Activated CD8-positive, alpha-beta memory T cell treated with anti-CD3 and anti-CD28 coated beads, Interleukin-2, amount 50 U/mL, for 4 hours (primary cell): ENCODE data around the gene SYTL1.

Source experiments
- DNase-seq: peaks from one replicate; pipeline ENCODE4 v3.0.0-alpha.2; 2020

SYTL1 gene

DNA sequence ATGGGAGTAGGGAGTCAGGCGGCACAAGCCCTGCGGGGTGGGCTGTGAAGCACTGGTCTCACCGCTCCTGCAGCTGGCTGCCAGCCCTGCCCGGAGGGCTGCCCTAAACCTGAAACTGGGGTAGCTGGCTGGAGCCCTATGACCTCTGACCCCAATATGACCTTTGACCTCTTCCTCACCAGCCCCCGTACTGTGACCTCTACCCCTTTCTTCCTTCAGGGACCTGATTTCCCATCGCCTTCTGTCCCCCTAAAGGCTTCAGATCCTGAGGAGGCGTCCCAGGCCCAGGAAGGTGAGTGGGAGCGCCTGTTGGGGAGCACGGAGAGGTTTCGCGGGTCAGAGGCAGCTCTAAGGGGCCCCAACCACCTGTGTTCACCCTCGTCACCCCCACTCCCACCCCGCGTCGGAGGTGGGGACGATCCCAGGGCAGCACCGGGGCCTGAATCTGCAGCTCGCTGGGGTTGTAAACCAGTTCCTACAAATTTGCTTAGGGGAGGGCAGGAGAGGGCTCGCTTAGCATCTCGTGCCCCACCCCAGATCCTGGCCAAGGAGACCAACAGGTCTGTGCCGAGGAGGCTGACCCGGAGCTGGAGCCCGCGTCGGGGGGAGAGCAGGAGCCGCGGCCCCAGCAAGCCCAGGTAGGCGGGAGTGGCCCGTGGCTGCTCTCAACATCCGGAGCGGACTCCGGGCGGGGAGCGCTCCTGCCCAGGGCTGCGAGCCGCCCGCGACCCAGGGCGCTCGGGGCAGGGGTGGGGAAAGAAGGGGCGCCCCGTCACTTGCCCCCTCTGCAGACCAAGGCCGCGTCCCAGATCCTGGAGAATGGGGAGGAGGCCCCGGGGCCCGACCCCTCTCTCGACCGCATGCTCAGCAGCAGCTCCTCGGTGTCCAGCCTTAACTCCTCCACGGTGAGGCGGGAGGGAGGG lies 7.3 kb downstream of the SYTL1 start:
- peak; percentile 38 for DNase-seq

DNA sequence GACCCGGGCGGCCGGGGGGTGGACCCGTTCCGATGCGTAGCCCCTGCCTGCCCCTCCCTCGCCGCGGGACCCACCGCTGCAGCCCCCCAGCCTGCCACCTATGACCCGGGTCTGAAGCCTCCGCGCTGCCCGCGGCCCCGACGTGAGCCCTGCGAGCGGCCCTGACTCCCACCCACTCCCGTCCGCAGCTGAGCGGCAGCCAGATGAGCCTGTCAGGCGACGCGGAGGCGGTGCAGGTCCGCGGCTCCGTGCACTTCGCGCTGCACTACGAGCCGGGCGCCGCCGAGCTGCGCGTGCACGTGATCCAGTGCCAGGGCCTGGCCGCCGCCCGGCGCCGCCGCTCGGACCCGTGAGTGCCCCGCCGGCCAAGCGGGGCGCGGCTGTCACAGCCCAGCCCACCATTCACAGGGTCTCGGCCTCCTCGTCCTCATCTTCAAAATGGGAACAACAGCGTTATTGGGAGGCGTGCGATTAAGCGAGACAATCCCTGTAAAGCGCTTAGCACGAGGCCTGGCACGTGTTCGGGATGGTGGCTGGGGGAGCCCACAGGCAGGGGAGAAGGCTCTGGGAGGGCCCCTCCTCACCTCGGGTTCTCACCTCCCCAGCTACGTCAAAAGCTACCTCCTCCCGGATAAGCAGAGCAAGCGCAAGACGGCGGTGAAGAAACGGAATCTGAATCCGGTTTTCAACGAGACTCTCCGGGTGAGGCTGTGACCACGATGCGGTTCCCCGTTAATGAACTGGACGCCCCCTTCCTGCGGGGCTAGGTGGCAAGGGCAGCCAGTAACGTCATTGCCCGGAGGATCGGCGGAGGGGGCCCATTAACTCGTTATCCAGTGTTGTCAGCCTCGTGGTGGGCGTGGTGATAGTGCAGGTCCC lies 8.2 kb downstream of the SYTL1 start:
- no peak for DNase-seq

DNA sequence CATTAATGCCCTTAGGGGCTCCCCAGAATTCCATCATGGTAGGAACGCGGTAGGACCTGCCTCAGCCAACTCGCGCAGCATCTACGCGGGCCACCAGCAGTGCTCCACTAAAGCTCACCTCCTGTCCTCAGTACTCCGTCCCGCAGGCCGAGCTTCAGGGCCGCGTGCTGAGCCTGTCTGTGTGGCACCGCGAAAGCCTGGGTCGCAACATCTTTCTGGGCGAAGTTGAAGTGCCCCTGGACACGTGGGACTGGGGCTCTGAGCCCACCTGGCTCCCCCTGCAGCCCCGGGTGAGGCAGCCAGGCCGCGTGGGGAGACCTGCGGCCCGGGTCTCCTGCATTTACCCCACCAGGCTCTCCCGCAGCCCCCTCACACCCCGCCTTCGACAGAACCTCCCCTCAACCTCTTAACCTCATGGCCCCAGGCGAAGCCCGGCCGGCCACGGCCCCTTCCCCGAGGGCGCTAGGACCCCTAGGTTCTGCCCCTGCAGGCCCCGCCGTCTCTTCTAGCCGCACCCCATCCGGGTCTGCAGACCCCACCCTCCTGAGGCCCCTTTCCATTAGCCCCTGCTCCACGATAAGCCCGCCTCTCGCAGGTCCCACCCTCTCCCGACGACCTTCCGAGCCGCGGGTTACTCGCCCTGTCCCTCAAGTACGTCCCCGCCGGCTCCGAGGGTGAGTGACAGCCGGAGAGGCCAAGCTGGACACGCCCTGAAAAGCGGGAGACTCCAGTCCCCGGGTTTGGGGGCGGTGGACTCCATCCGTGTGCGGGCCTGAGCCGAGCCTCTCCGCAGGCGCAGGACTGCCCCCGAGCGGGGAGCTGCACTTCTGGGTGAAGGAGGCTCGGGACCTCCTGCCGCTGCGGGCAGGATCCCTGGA lies 9.1 kb downstream of the SYTL1 start:
- DNase-seq = no peak

DNA sequence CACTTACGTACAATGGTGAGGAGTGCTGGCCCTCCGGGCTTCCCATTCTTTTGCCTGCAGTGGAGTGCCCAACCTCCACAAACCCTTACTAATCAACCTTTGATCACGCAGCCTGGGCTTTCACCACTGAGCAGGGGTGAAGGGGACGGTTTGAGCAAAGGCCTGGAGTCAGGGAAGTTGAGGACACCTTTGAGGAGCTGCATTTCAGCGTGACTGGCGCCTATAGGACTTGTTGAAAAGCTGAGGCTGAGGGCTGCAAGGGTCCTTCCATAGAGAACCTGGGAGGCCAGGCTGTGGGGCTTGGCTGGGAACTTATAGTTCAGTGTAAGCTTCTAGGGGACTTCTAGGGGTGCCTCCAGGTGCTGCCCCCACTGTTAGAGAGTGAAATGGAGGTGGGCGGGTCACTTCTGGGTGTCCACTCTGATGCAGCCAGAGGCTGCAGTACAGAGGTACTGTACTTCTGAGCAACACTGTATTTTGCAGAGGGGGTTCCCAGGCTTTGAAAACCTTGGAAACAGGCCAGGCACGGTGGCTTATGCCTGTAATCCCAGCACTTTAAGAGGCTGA lies 9.8 kb downstream of the SYTL1 start:
- DNase-seq = no peak

DNA sequence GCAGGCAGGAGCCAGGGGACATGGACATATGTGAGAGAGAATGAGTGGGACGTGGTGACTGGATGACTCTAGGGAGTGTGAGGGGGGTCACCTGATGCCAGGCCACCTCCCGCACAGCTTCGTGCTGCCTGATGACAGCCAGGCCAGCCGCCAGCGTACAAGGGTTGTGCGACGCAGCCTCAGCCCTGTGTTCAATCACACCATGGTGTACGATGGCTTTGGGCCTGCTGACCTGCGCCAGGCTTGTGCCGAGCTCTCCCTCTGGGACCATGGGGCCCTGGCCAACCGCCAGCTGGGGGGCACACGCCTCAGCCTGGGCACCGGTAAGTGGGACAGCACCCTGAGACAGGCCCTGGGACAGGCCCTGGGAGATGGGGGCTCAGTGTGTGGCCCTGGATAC lies 11.3 kb downstream of the SYTL1 start:
- no peak for DNase-seq

DNA sequence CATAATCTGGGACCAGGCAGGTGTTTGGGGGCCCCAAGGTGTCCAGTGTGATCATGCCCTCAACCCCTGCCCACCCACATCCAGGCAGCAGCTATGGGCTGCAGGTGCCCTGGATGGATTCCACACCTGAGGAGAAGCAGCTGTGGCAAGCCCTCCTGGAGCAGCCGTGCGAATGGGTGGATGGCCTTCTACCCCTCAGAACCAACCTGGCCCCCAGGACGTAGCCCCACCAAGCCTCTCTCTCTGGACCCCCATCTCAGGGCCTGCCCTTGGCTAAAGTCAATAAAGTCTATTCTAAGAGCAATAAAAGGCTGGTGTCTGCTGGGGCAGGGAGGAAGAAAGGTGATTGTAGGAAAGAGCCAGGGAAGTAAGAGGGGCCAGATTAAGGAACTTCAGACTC lies 11.8 kb downstream of the SYTL1 start:
- DNase-seq = no peak

DNA sequence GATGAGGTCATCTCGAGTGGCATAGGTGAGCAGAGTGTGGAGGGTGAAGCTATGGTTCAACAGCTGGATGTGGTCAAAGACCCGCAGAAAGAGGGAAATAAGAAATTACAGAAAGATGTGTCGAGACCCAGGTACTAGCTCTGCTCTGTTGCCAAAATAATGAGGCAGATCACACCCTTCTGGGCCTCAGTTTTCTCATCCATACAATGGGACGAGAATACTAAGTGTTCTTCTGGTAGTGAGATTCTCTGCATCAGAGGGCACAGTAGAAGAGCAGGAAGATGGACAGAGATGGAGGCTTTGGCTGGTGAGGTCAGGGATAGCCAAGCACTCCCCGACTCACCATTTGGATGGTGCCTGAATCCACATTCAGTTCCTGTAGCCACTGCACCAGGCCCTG lies 13.9 kb downstream of the SYTL1 start:
- no peak for DNase-seq

DNA sequence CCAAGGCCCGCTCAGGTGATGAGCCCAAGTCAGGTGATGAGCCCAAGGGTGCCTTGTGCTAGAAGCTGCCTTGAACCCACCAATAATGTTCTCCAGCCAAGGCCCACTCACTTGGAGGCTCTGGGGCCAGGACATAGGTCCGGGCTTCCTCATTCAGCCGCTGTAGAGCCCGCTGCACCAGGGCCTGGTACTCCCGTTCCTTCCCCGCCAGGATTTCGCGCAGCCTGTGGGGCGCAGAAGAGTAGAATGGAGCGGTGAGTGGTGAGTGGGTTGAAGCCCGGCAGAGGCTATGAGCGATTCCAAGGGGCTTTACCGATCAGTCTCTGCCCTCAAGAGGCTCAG lies 14.4 kb downstream of the SYTL1 start:
- DNase-seq = no peak

DNA sequence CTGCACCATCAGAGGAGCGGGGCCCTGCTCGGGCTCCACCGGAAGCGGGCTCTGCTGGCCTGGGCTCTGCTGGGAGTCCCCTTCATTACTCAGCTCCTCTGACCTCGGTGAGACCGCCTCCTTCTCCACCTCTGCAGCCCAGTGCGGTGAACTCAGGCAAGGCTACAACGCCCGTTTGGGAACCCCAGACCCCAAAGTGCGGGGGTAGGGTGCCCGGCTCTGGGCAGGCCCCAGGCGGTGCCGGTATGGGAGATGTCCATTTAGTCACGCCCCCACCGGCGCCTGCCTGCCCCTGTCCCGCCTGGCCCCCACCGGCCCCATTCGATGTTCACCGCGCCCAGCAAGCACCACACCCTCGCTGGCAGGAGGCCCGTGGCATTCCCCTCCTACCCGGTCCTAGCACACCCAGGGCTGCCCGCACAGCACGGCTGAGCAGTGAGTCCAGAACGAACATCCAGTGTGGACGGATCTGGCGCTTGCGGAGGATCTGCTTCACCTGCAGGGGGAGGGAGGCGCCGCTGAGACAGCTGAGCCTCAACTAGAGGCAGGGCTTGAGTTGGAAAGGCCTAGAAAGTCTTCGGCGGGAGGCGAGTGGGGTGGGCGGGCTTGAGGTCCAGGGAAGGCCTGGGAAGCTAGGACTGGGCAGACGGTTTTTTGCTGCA lies 14.9 kb downstream of the SYTL1 start:
- no peak for DNase-seq

DNA sequence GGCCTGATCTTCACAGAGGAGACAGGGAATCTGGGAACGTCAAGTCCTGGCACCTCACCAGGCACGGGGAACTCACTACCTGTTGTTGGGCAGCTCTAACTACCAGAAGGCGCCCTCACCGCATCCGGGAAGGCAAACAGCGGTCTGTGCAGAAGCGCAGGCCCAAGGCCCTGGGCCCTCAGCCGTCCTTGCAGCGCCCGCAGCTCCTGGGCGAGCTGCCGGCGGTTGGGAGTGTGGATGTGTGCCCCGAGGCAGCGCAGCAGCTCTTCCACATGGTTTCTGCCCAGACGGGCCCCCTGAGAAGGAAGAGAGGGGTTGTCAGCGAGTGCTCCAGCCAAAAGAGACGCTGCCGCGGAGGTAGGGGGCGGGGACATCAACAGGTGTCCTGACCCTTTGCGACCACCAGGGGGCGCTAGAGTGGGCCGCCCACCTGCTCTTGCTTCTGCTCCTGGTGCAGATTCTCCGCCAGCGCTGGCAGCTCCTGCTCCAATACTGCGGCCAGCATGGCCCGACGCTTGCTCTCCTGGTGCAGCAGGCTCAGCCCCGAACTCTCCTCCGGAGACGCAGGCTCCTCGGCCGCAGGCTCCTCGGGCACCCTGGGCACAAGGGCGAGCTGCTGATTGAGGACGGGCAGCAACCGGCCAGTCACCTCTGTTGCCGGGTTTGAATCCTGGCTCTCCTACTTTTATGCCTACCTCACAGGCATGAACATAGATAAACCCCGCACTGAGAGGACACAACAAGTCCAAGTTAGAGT lies 15.6 kb downstream of the SYTL1 start:
- peak; percentile 81 for DNase-seq

DNA sequence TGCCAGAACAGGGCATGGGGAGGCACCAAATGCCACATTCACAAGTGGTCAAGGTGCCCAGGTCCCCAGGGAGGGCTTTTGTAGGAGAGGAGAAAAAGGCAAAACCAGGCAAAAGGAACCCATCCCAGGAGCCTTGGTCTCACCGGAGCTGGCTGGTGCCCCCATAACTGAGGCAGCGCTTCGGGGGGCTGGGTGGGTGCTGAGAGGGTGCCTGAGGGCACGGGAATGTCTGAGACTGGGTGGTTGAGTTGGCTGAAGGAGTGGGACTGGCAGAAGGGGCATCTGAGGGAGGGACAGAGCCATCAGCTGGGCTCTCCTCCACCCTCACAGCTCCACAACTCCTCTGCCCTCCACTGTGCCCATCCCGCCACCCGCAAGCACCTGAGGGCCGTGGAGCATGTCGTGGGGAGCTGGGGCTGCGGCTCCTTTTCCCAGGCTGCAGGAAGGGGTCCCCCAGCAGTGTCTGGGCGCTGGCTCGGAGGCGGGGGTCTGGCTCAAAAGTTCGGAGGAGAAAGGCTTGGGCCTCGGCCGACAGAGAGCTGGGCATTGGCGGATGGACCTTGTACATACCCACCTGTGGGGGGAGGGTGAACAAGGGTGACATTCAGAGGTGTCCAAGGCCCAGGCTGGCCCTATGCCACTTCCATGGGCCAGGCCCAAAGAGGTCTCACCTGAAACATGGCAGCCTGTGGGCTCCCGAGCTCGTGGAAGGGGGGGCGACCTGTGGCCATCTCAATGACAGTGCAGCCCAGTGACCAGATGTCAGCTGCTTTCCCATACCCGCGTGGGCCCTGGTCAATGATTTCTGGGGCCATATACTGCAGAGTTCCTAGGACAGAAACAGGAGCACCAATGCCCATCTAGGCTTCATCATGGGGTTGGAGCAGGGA lies 16.5 kb downstream of the SYTL1 start:
- DNase-seq = no peak

DNA sequence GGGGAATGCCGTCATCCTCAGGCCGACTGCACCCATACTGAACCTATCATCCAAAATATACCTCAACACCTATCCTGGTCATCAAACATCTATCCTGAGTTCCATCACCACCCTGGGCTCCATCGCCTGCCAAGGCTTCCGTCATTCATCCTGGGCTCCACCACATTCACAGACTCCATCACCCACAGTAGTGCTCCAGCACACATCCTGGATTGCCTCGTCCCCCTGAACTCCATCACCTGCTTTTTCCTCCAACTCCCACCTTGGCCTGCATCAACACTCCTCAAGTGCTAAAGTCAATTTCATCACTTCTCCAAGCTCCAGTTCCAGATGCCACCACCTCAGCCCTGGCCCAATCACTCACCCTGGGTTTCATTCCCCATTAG lies 17.1 kb downstream of the SYTL1 start:
- DNase-seq = no peak

DNA sequence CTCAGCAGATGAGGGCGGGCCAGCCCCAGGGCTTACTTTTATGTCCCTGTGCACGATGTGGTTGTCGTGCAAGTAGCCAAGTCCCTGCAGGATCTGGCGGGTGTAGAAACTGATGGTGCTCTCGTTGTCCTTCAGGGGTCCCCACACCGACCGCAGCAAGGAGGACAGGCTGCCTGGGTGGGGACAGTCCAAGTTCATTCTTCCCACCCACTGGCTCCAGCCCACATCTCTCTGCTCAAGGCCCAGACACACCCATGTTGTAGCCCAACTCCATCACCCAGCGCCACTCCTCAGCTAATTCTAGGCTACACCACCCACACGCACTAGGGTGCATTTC lies 18.0 kb downstream of the SYTL1 start:
- no peak for DNase-seq

DNA sequence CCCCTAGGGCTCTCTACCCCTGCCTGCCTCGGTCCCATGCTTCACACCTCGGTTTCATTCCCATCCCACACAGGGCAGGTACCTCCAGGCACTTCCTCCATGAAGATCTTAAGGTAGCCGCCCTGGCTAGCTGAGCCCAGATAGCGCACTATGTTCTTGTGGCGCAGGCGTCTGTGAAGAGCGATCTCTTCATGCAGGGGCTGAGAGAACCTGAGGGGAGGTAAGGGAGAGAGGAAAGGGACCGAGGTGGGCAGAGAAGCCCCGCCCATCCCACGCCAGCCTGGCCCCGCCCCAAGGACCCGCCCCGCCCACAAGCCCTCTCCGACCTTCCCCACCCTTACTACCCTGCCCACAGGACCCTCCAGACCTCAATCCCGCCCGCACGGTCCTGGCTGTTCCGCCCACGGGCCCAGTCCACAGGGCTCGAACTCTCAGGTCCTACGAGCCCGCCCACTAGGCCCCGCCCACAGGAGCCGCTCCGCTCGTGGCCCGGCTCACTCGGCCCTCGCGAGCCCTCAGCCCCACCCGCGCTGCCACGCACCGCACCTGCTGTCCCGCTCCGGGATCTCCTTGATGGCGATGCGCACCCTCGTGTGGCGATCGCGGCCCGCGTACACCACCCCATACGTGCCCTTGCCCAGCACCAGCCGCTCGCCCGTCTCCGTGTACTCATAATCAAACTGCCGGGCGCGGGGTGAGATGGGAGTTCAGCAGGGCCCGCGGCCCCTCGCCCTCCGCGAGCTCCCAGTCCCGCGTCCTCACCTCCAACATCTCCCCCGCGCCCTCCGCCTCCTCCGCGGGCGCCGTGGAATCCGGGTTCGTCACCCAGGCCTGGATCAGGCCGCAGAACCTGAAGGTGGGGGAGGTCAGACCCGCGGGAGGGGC lies 18.6 kb downstream of the SYTL1 start:
- DNase-seq = peak; percentile 49

DNA sequence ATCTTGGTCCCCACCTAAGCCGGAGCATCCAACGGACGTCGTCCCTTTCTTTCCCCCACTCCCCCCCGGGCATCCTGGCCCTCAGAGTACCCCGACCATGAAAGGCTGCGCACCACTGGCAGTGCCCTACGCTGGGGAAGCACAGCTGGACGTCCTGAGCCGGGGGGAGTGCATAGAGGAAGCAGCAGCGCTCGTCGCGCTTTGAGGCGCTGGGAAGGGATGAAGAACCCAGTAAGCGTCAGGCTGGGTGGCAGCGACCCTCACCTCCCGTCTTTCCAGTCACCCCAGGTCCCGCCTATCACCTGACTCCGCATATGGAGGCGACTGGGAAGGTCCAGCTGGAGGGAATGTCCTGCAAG lies 19.2 kb downstream of the SYTL1 start:
- DNase-seq = no peak

DNA sequence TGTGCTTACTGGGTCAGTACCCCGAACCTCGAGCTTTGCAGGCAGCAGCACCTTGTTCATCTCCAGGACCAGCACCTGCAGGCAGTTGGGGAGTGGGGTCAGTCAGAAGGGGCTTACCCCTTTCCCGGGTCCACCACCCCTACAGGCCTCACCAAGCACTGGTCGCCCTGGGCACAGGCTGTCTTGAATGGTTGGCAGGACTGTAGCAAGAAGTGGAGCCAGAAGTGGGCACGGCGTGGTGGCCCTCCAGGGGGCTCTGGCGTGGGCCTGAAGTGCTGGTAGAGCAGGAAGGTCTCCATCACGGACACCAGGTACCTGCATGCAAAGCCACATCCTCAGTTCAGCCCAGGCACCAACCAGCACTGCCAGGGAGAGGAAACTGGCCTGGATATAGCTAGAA lies 19.7 kb downstream of the SYTL1 start:
- DNase-seq = no peak

DNA sequence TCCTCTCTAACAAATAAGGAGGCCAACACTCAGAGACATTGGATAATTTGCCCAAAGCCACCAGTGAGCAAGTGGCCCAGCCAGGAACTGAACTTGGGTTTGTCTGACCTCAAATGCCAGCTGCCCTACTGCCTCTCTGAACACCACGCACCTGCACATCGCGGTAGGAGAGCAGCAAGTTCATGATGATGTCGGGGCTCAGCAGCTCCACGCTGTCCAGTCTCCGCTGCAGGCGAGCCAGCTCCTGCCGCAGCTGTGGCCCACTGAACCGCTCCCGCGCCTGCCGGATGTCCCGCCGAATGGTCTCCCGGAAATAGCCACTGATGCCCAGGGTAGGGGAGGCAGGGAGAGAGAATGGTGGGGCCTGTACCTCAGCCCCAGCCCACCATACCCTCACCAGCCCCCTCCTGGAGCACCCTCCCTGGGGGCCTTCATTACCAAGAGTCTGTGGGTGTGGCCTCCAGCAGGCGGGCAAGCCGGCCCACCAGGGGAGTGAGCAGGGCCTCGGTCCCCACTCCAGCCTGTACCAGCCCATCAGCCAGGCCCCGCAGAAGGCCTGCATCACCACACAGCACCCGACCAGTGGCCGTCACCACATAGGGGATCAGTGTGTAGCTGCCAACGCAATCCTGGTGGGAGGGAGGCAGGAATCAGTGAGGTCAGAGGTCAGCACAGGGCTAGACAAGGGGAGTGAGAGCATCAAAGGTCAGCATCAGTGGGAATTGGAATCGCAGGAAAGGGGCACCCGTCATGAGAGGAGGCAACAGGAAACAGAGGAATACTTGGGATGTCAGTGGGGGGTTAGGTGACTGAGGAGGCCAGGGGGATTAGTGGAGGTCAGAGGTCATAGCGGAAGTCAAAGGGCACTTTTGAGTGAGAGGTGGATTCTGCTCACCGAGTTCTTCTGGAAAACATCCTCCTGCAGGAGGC lies 22.2 kb downstream of the SYTL1 start:
- no peak for DNase-seq

DNA sequence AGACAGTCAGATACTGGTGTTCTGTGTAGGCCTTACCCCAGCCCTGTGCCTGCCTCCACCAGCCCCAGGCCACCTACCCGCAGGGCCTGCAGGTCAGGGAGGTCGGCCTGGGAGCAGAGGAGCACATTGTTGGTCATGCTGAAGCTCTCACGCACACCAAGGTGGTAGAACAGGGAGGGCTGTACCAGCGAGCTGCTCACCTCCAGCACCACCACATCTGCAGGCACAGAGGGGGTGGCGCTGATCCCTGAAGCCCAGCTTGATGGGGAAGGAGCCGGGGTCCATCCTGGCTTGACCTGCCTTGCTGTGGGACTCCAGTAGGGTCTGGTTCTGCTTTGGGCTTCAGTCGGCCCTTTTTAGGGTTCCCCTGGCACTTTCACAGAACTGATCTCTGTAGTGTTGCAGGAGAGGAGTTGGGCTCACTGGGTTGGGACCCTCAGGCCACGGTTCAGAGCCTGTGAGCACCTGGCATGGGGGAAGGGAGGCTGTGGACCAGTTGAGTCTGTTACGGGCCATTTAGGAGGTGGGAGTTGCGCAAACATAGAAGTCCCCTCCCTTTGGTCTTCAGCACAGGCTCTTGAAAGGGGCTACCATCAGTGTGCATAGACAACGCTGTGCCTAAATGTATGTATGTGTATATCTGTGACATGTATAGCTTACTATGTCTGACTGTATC lies 23.0 kb downstream of the SYTL1 start:
- no peak for DNase-seq
